Measurements from ENCODE around the gene COMMD3.
"Not testable (repeated sequence)": the region's sequence is repeated elsewhere in the genome, so short reads cannot be mapped to it uniquely, and the experiment has no call there.

GRCh38 chr10:22357770-22358169 lies 41.6 kb downstream of the COMMD3 start:
- not testable (repeated sequence) for TF ChIP-seq POLR2A, POLR2AphosphoS5, TAF1, SPI1, POU2F2 (IDR thresholded peaks at IDR 0.05; ENCODE audit: low read depth, low read length)

Data from GM12891 (cell line).